Measurements from ENCODE around the gene AKTIP. TPM values are rescaled to one million over a fixed set of nuclear protein-coding genes. Genes with fewer than 3 reads are reported as not detected.

AKTIP gene
- total and polyA plus RNA-seq, 4 donors: 56.8 to 76.2 (median 68.5) TPM

DNA sequence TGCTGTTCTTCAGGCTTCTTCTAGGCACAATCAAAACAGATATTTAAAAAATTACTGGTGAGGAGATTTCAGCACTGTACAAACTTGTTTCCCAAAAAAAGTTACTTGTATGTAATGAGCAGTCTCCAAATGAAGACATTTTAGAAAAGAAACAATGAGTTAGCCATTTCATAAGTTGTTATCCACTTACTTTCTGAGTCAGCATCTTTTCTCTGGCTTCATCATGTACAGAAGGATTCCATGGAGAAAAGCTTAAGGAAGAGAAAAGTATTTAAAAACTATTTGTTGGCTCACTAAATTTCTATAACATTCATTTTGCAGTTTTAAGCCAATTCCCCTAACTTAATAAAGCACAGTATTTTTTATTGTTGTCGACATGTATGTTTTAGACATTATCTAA lies 10.5 kb downstream of the AKTIP start:
- H3K9me3 ChIP-seq (ENCODE audit: control insufficient read depth, insufficient read depth, low read length): no peaks in the 10 kb centered on the region
- no peak overlapping the region for H3K4me3 ChIP-seq (ENCODE audit: low read depth, low read length)
- H3K27ac ChIP-seq (ENCODE audit: low read depth, low read length): no peak overlapping the region
- no CpG with 5 or more reads among the region's 1 CpG for WGBS (ENCODE audit: insufficient coverage)
- H3K4me1 ChIP-seq (ENCODE audit: control insufficient read depth, insufficient read depth, low read length): no peaks in the 10 kb centered on the region
- H3K36me3 ChIP-seq (ENCODE audit: control insufficient read depth, insufficient read depth, low read length): peaks cover 40% of the 10 kb centered on the region
- no peaks in the 10 kb centered on the region for H3K27me3 ChIP-seq (ENCODE audit: control insufficient read depth, insufficient read depth, low read length)
- DNase-seq (ENCODE audit: low read depth in 4 of 6, low spot score in 6 of 6): no peak

GRCh38 chr16:53489755-53490154 lies 13.3 kb downstream of the AKTIP start:
- H3K27me3 ChIP-seq (ENCODE audit: control insufficient read depth, insufficient read depth, low read length): no peaks in the 10 kb centered on the region
- no CpG with 5 or more reads among the region's 1 CpG for WGBS (ENCODE audit: insufficient coverage)
- no peak for DNase-seq (ENCODE audit: low read depth in 4 of 6, low spot score in 6 of 6)
- no peak overlapping the region for H3K27ac ChIP-seq (ENCODE audit: low read depth, low read length)
- no peaks in the 10 kb centered on the region for H3K9me3 ChIP-seq (ENCODE audit: control insufficient read depth, insufficient read depth, low read length)
- peaks cover 26% of the 10 kb centered on the region for H3K36me3 ChIP-seq (ENCODE audit: control insufficient read depth, insufficient read depth, low read length)
- H3K4me1 ChIP-seq (ENCODE audit: control insufficient read depth, insufficient read depth, low read length): no peaks in the 10 kb centered on the region
- H3K4me3 ChIP-seq (ENCODE audit: low read depth, low read length): no peak overlapping the region

DNA sequence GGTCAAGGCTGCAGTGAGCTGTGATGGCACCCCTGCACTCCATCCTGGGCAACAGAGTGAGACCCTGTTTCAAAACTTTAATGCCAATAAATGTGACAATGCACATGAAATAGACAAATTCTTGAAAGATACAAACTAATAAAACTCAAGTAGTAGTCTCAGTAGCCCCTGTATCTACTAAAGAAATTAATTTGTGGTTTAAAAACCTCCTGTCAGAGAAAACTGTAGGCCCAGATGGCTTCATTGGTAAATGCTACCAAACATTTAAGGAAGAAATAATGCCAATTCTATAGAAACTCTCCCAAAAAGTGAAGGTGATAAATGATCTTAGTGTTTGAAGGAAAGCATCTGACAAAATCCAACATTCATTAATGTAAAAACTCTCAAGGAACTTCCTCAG lies 16.8 kb downstream of the AKTIP start:
- Histone ChIP-seq H3K36me3 (ENCODE audit: control insufficient read depth, insufficient read depth, low read length) (peaks cover 23% of the 10 kb centered on the region), H3K4me3 (ENCODE audit: low read depth, low read length) (no peak overlapping the region)
- no peak for DNase-seq (ENCODE audit: low read depth in 4 of 6, low spot score in 6 of 6)

DNA sequence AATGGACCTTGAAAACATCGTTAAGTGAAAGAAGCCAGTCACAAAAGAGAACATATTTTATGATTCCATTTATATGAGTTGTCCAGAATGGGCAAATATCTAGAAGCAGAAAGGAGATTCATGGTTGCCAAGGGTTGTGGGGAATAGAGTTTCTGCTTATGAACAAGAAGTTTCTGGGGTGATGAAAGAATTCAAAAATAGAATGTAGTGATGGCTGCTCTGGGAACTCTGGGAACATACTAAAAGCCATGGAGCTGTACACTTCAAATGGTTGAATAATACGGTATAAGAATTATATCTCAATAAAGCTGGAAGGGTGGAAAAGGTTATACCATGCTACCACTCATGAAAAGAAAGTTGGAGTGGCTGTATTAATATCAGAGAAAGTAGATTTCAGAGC lies 18.5 kb downstream of the AKTIP start:
- H3K36me3 ChIP-seq (ENCODE audit: control insufficient read depth, insufficient read depth, low read length): peaks cover 31% of the 10 kb centered on the region
- no peaks in the 10 kb centered on the region for H3K27me3 ChIP-seq (ENCODE audit: control insufficient read depth, insufficient read depth, low read length)
- no CpG with 5 or more reads among the region's 2 CpGs for WGBS (ENCODE audit: insufficient coverage)
- H3K4me1 ChIP-seq (ENCODE audit: control insufficient read depth, insufficient read depth, low read length): no peaks in the 10 kb centered on the region
- H3K9me3 ChIP-seq (ENCODE audit: control insufficient read depth, insufficient read depth, low read length): no peaks in the 10 kb centered on the region
- no peak overlapping the region for H3K4me3 ChIP-seq (ENCODE audit: low read depth, low read length)
- no peak for DNase-seq (ENCODE audit: low read depth in 4 of 6, low spot score in 6 of 6)
- no peak overlapping the region for H3K27ac ChIP-seq (ENCODE audit: low read depth, low read length)

More for the DNA sequence above, 16.8 kb downstream of the AKTIP start:
- no peaks in the 10 kb centered on the region for H3K9me3 ChIP-seq (ENCODE audit: control insufficient read depth, insufficient read depth, low read length)
- no peaks in the 10 kb centered on the region for H3K27me3 ChIP-seq (ENCODE audit: control insufficient read depth, insufficient read depth, low read length)
- H3K27ac ChIP-seq (ENCODE audit: low read depth, low read length): no peak overlapping the region
- no peaks in the 10 kb centered on the region for H3K4me1 ChIP-seq (ENCODE audit: control insufficient read depth, insufficient read depth, low read length)

DNA sequence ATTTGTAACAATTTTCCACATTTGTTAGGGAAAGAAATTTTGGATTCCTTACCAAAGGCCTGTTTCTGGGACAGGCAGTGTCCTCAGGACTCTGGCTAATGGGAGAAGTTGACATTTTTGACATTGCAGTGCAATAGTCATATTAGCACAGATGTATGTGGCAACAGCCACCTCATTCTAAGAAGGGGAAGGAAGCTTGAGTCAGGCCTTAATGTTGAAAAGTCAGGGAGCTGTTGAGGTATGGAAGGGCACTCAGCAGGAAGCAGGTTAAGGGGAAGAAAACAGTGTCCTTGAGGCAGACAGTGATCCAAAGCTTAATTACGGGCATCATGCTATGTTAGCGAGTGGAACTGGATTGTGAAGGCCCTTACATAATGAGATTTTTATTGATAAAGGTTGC lies 20.9 kb downstream of the AKTIP start:
- no peak for DNase-seq (ENCODE audit: low read depth in 4 of 6, low spot score in 6 of 6)
- no peak overlapping the region for H3K4me3 ChIP-seq (ENCODE audit: low read depth, low read length)
- no peaks in the 10 kb centered on the region for H3K27me3 ChIP-seq (ENCODE audit: control insufficient read depth, insufficient read depth, low read length)
- 100% methylated on average over 2 of the region's 2 CpGs for WGBS (ENCODE audit: insufficient coverage)
- H3K4me1 ChIP-seq (ENCODE audit: control insufficient read depth, insufficient read depth, low read length): no peaks in the 10 kb centered on the region
- H3K27ac ChIP-seq (ENCODE audit: low read depth, low read length): no peak overlapping the region
- H3K9me3 ChIP-seq (ENCODE audit: control insufficient read depth, insufficient read depth, low read length): no peaks in the 10 kb centered on the region
- H3K36me3 ChIP-seq (ENCODE audit: control insufficient read depth, insufficient read depth, low read length): peaks cover 35% of the 10 kb centered on the region

DNA sequence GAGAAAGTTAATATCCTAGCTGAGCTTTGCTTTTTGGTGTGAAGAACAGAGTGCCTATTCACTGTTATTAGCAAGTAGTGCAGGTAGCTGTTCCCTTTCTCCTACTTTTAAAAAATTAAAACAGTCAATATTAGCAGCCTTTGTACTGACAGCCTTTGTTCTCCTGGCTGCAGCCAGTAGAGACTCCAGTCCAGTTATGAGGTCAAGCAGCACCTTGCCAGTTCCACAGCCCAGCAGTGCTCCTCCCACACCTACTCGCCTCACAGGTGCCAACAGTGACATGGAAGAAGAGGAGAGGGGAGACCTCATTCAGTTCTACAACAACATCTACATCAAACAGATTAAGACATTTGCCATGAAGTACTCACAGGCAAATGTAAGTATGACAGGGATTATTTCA lies 22.6 kb downstream of the AKTIP start:
- Histone ChIP-seq H3K27ac (ENCODE audit: low read depth, low read length) (no peak overlapping the region), H3K4me3 (ENCODE audit: low read depth, low read length) (no peak overlapping the region), H3K9me3 (ENCODE audit: control insufficient read depth, insufficient read depth, low read length) (no peaks in the 10 kb centered on the region), H3K36me3 (ENCODE audit: control insufficient read depth, insufficient read depth, low read length) (peaks cover 27% of the 10 kb centered on the region), H3K4me1 (ENCODE audit: control insufficient read depth, insufficient read depth, low read length) (no peaks in the 10 kb centered on the region), H3K27me3 (ENCODE audit: control insufficient read depth, insufficient read depth, low read length) (no peaks in the 10 kb centered on the region)
- WGBS (ENCODE audit: insufficient coverage): no CpG with 5 or more reads among the region's 1 CpG
- no peak for DNase-seq (ENCODE audit: low read depth in 4 of 6, low spot score in 6 of 6)

DNA sequence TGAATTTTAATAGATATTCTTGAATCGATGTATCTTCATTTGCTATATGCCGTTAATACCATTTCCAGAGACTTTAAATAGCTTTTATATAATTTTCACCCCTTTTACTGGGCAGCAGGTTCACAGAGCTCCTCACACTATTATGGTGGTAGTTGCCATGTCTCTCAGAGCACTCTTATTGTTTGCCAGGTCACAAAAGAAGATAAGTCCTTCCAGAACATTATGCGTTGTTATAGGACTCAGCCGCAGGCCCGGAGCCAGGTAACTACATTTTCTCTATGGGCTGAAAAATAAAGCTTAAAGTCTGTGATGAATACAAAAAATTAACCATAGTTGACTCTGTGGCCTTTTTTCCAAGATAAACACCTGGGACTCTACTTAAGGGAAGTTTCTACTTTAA lies 24.0 kb downstream of the AKTIP start:
- H3K36me3 ChIP-seq (ENCODE audit: control insufficient read depth, insufficient read depth, low read length): peaks cover 31% of the 10 kb centered on the region
- WGBS (ENCODE audit: insufficient coverage): no CpG with 5 or more reads among the region's 5 CpGs
- no peak overlapping the region for H3K4me3 ChIP-seq (ENCODE audit: low read depth, low read length)
- H3K27me3 ChIP-seq (ENCODE audit: control insufficient read depth, insufficient read depth, low read length): no peaks in the 10 kb centered on the region
- H3K27ac ChIP-seq (ENCODE audit: low read depth, low read length): no peak overlapping the region
- no peaks in the 10 kb centered on the region for H3K9me3 ChIP-seq (ENCODE audit: control insufficient read depth, insufficient read depth, low read length)
- no peak for DNase-seq (ENCODE audit: low read depth in 4 of 6, low spot score in 6 of 6)
- no peaks in the 10 kb centered on the region for H3K4me1 ChIP-seq (ENCODE audit: control insufficient read depth, insufficient read depth, low read length)

- DNase-seq (ENCODE audit: low read depth in 4 of 6, low spot score in 6 of 6): no peak
- Histone ChIP-seq H3K9me3 (ENCODE audit: control insufficient read depth, insufficient read depth, low read length) (no peaks in the 10 kb centered on the region), H3K36me3 (ENCODE audit: control insufficient read depth, insufficient read depth, low read length) (peaks cover 22% of the 10 kb centered on the region), H3K4me3 (ENCODE audit: low read depth, low read length) (no peak overlapping the region), H3K4me1 (ENCODE audit: control insufficient read depth, insufficient read depth, low read length) (no peaks in the 10 kb centered on the region), H3K27me3 (ENCODE audit: control insufficient read depth, insufficient read depth, low read length) (no peaks in the 10 kb centered on the region), H3K27ac (ENCODE audit: low read depth, low read length) (no peak overlapping the region)
- no CpG with 5 or more reads among the region's 2 CpGs for WGBS (ENCODE audit: insufficient coverage)
Measured at GRCh38 chr16:53476867-53477266, 26.1 kb downstream of the AKTIP start.

GRCh38 chr16:53465606-53466280 lies 37.3 kb downstream of the AKTIP start:
- Histone ChIP-seq H3K27ac (ENCODE audit: low read depth, low read length) (no peak overlapping the region), H3K9me3 (ENCODE audit: control insufficient read depth, insufficient read depth, low read length) (no peaks in the 10 kb centered on the region), H3K4me1 (ENCODE audit: control insufficient read depth, insufficient read depth, low read length) (no peaks in the 10 kb centered on the region), H3K4me3 (ENCODE audit: low read depth, low read length) (no peak overlapping the region), H3K27me3 (ENCODE audit: control insufficient read depth, insufficient read depth, low read length) (no peaks in the 10 kb centered on the region), H3K36me3 (ENCODE audit: control insufficient read depth, insufficient read depth, low read length) (peaks cover 33% of the 10 kb centered on the region)
- 72% methylated on average over 4 of the region's 6 CpGs for WGBS (ENCODE audit: insufficient coverage)
- no peak for DNase-seq (ENCODE audit: low read depth in 4 of 6, low spot score in 6 of 6)

- Histone ChIP-seq H3K4me3 (ENCODE audit: low read depth, low read length) (no peak overlapping the region), H3K9me3 (ENCODE audit: control insufficient read depth, insufficient read depth, low read length) (no peaks in the 10 kb centered on the region), H3K27me3 (ENCODE audit: control insufficient read depth, insufficient read depth, low read length) (no peaks in the 10 kb centered on the region), H3K27ac (ENCODE audit: low read depth, low read length) (no peak overlapping the region), H3K36me3 (ENCODE audit: control insufficient read depth, insufficient read depth, low read length) (peaks cover 21% of the 10 kb centered on the region), H3K4me1 (ENCODE audit: control insufficient read depth, insufficient read depth, low read length) (no peaks in the 10 kb centered on the region)
- 100% methylated on average over 1 of the region's 8 CpGs for WGBS (ENCODE audit: insufficient coverage)
- no peak for DNase-seq (ENCODE audit: low read depth in 4 of 6, low spot score in 6 of 6)
Measured at GRCh38 chr16:53458635-53459034, 44.4 kb downstream of the AKTIP start.
